ENCODE data around the gene EPB41L4A.

- TF ChIP-seq POLR2A (IDR thresholded peaks at IDR 0.05) = no peak
- TF ChIP-seq, protein P1, sequence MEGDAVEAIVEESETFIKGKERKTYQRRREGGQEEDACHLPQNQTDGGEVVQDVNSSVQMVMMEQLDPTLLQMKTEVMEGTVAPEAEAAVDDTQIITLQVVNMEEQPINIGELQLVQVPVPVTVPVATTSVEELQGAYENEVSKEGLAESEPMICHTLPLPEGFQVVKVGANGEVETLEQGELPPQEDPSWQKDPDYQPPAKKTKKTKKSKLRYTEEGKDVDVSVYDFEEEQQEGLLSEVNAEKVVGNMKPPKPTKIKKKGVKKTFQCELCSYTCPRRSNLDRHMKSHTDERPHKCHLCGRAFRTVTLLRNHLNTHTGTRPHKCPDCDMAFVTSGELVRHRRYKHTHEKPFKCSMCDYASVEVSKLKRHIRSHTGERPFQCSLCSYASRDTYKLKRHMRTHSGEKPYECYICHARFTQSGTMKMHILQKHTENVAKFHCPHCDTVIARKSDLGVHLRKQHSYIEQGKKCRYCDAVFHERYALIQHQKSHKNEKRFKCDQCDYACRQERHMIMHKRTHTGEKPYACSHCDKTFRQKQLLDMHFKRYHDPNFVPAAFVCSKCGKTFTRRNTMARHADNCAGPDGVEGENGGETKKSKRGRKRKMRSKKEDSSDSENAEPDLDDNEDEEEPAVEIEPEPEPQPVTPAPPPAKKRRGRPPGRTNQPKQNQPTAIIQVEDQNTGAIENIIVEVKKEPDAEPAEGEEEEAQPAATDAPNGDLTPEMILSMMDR (IDR thresholded peaks at IDR 0.05) = no peak
Observed at GRCh38 chr5:112121258-112121657, 297.8 kb downstream of the EPB41L4A start.
